Mesodermal cell (in vitro differentiated cells): ENCODE data around the gene PKNOX2.

Experiments used
- H3K27ac ChIP-seq: 2 replicates; pipeline ENCODE4 v1.7.0; 2013; ENCODE audit warnings: mild to moderate bottlenecking, low read depth, low read length, moderate library complexity; ENCODE audit not compliant: severe bottlenecking
- H3K36me3 ChIP-seq: 2 replicates; pipeline ENCODE4 v1.7.1; 2013; ENCODE audit warnings: mild to moderate bottlenecking, low read length, moderate library complexity; ENCODE audit not compliant: control insufficient read depth, insufficient read depth
- H3K4me1 ChIP-seq: one replicate; pipeline ENCODE4 v1.7.1; 2013; ENCODE audit warnings: mild to moderate bottlenecking, low read length; ENCODE audit not compliant: insufficient read depth, control insufficient read depth, poor library complexity, severe bottlenecking
- H3K4me3 ChIP-seq: 2 replicates; pipeline ENCODE4 v1.7.0; 2013; ENCODE audit warnings: low read length, control low read depth, mild to moderate bottlenecking; ENCODE audit not compliant: insufficient read depth, poor library complexity, severe bottlenecking; ENCODE audit errors: extremely low read depth
- H3K9me3 ChIP-seq: 2 replicates; pipeline ENCODE4 v1.7.1; 2013; ENCODE audit warnings: mild to moderate bottlenecking, low read length, moderate library complexity; ENCODE audit not compliant: control insufficient read depth
- WGBS, 2 experiments: methylation state at CpG; one replicate each; pipeline ENCODE4 v1.1.5; 2013; ENCODE audit warnings: missing lambda C conversion rate in 2 of 2; ENCODE audit not compliant: insufficient coverage in 2 of 2; 5-methylcytosine and 5-hydroxymethylcytosine counted together

PKNOX2 gene

DNA sequence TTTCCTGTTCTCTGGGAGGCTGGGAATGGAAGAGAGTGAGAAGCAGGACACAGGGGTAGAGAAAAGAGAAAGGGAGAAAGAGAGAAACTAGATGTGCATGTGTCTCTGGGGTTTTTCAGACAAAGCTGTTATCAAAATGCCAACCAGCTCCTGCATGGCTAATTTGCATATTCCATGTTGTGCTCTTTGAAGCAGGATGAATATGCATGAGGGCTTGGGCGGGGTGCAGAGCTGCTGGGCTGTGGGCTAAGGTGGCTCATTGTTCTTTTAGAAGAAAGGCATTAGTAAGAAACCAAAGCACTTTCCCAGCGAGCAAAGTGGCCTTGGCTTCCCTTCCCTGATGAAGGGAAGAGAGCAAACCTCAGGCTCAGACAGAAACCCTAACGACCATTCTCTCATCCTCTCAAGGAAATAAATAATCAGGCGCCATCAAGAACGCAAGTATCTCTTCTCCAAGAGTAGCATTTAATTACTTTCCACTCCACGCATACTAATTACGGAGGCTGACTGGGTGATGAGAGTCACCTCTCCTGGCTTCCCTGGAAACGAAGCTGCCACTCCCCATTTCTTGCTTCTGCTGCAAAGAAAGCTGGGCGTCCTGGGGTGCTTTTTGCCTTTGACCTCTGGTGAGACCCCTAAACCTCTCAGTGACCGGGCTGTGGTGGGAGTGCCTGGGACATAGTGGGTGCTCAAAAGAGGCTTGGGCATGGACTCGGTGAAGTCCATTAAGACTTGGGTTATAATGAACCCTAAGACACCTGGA, 277.3 kb downstream of the PKNOX2 start:
- Histone ChIP-seq H3K4me1 (peaks cover 17% of the 10 kb centered on the region), H3K9me3 (no peaks in the 10 kb centered on the region), H3K4me3 (no peak overlapping the region), H3K36me3 (no peaks in the 10 kb centered on the region), H3K27ac (no peak overlapping the region)
- WGBS, 2 experiments: 63 to 69% methylated on average over 9 to 11 of the region's 11 CpGs

DNA sequence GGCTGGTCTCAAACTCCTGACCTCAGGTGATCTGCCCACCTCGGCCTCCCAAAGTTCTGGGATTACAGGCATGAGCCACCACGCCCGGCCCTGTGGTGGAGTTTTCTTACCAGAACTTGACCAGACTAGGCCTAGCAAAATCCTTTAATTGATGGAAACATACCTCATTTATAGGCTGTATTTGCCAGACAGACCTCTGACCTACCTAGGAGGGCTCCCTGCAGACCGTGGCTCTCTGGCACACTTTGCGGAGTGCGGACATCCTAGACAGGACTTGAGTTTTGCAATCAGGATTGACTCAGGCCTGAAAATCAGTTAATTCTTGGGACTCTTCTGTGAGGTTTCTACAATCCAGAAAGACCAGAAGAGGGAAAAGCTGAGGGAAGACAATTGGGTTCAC, 278.4 kb downstream of the PKNOX2 start:
- 96% methylated on average over 5 to 6 of the region's 6 CpGs for WGBS, 2 experiments
- H3K4me3 ChIP-seq: no peak overlapping the region
- H3K36me3 ChIP-seq: no peaks in the 10 kb centered on the region
- no peaks in the 10 kb centered on the region for H3K9me3 ChIP-seq
- H3K27ac ChIP-seq: no peak overlapping the region
- peaks cover 21% of the 10 kb centered on the region for H3K4me1 ChIP-seq

DNA sequence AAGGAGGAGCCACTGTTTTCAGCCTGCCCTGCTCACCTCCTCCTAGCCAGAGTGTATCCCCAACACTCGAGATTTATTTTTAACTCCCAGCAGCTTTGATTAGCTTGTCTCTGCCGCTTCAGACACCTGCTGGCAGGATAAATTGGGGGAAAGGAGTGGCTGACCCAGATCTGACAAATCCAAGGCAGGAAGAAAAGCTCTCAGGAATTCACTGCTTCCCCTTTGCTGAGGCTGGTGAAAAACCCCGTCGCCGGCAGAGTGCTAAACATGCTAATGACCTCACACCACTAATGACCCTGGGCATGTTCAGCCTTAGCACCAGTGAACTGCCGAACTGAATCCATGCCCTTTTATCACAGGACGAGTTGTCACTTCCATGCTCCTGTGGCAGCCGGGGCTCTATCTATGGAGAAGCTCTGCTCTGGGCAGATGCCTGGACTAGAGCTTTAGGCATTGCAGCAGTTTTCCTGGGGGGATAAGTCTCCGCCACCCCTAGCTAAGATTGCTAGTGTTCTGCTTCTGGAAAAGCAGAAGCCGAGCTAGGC, 279.3 kb downstream of the PKNOX2 start:
- H3K4me1 ChIP-seq: peaks cover 29% of the 10 kb centered on the region
- peak overlapping the region; percentile 57 for H3K27ac ChIP-seq

DNA sequence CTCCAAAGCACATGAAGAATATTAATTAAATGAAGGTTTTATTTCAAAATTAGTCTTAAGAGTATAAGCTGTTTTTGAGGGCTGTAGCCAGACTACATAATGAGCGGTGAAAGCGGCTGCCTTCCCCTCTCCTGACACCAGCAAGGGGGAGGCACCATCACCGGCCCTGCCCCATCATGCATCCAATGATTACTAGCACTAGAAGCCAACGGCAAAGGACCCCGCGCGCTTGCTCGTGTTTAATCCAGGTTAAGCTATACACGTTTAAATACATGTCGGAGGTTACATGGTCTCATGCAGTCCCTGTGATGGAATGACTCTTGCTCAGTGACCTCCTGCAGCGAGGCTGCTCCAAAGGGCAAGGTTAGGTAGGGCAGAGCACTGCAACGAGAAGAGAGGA, 281.2 kb downstream of the PKNOX2 start:
- no peak overlapping the region for H3K4me3 ChIP-seq
- no peaks in the 10 kb centered on the region for H3K36me3 ChIP-seq
- 95% methylated on average over 11 to 12 of the region's 12 CpGs for WGBS, 2 experiments
- H3K4me1 ChIP-seq: peaks cover 29% of the 10 kb centered on the region
- H3K27ac ChIP-seq: no peak overlapping the region
- no peaks in the 10 kb centered on the region for H3K9me3 ChIP-seq

More for the DNA sequence above, 279.3 kb downstream of the PKNOX2 start:
- no peaks in the 10 kb centered on the region for H3K9me3 ChIP-seq
- no peak overlapping the region for H3K4me3 ChIP-seq
- H3K36me3 ChIP-seq: no peaks in the 10 kb centered on the region
- 21% methylated on average over 8 to 9 of the region's 10 CpGs for WGBS, 2 experiments

DNA sequence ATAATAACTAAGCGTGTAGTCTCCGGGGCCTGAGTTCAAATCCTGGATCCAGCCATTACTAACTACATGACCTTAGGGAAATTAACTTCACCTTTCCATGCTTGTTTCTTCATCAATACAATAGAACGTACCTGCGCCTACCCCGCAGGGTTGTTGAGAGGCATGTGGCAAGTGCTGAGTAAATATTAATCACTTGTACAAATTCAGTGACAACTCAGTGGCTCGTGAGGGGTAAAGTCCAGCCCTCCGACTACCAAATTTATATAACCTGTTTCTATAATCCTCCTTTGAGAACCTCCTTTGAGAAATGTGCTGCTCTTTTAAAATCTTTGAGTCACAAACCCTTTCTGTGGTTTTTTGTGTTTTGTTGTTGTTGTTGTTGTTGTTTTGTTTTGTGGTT, 281.7 kb downstream of the PKNOX2 start:
- Histone ChIP-seq H3K27ac (no peak overlapping the region), H3K4me1 (peaks cover 32% of the 10 kb centered on the region), H3K4me3 (no peak overlapping the region), H3K9me3 (no peaks in the 10 kb centered on the region), H3K36me3 (no peaks in the 10 kb centered on the region)
- 100% methylated on average over 4 of the region's 7 CpGs; no CpG with 5 or more reads in 1 of the 2 experiments for WGBS, 2 experiments

DNA sequence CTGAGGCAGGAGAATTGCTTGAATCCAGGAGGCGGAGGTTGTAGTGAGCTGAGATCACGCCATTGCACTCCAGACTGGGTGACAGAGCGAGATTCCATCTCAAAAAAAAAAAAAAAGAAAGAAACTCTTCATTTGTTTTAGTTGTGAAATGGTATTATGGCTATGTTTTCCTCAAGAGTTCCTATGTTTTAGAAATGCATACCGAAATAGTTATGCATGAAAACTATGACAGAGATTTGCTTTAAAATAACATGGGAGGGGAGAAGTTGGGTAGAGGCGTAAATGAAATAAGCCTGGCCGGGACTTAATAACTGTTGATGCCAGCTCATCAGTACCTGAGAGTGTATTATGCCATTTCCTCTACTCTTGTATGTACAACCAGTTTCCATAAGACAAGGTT, 283.2 kb downstream of the PKNOX2 start:
- 84 to 100% methylated on average over 1 to 2 of the region's 6 CpGs for WGBS, 2 experiments
- no peak overlapping the region for H3K4me3 ChIP-seq
- H3K36me3 ChIP-seq: no peaks in the 10 kb centered on the region
- H3K27ac ChIP-seq: peak overlapping the region; percentile 45
- H3K9me3 ChIP-seq: no peaks in the 10 kb centered on the region
- H3K4me1 ChIP-seq: peaks cover 34% of the 10 kb centered on the region

DNA sequence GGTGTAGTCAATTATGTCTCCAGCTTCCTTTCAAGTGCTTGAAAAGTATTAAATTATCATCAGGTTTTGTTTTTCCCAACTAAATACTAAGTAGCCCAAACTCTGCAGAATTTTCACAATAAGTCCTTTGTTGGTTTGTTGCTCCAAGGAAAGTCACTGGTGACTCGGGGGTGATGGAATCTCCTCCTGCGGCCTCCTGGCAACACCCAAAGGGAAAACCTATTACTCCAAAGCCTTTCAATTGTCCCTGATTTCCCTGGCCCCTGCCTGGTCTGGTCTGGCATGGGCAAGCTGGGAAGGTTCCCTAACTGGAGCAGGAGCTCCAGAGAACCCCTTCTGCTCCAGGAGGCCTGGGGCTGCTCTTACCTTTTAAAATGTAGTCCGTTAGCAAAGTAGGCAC, 283.6 kb downstream of the PKNOX2 start:
- H3K4me1 ChIP-seq: peaks cover 34% of the 10 kb centered on the region
- 71 to 80% methylated on average over 1 to 2 of the region's 3 CpGs for WGBS, 2 experiments
- no peak overlapping the region for H3K4me3 ChIP-seq
- H3K27ac ChIP-seq: peak overlapping the region; percentile 55
- no peaks in the 10 kb centered on the region for H3K9me3 ChIP-seq
- H3K36me3 ChIP-seq: peaks cover under 1% of the 10 kb centered on the region

DNA sequence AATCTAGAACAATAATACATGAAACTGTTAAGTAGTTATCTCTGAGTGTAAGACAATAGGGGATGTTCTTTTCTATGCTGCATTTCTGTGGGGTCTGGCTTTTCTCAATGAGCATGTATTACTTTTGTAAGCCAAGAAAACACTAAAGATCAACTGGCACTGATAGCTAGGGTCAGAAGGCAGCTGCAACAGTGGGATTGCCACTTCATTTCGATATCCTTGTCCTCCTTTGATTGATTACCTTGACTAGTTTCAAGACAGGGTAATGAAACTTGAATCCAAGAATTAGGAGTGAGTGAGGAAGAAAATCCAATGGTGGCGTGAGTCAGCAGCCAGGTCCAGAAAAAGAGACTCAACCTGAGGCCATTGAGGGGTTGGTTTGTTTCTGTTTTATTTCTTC, 285.0 kb downstream of the PKNOX2 start:
- peaks cover 5% of the 10 kb centered on the region for H3K36me3 ChIP-seq
- 62 to 100% methylated on average over 1 to 2 of the region's 2 CpGs for WGBS, 2 experiments
- peaks cover 26% of the 10 kb centered on the region for H3K4me1 ChIP-seq
- peak overlapping the region; percentile 29 for H3K27ac ChIP-seq
- no peaks in the 10 kb centered on the region for H3K9me3 ChIP-seq
- H3K4me3 ChIP-seq: no peak overlapping the region

DNA sequence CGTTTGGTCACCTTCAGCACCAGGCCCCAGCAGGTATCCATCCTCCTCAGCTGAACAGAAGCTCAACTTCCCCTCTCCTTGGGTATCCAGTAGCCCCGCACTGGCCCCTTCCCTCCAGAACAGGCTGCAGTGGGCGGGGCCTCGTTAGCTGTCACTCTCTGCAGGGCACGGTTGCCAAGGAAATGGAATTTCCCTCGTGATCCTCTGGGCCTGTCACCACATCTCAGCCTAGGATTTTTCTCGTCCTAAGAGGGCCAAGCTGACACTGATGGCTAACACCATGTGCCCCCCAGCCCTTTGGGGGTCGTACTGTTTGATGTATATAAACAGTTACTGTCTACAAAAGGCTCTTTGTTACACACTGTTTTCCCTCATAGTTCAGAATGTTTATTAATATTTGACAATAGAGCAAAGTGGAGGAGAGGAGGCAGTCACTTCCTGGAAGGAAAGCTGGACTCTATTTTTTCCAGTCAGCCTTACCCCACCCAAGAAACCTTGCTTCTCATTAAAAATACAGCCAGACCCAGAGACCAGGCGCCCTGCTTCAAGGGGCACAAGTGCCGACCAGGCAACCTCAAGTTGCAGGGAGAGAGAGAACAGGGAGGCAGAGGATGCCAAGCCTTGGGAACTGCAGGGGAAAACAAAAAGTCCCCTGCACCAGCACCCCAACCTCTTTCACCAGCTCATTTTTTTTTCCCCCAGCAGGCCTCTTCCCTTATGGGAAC, 287.0 kb downstream of the PKNOX2 start:
- H3K9me3 ChIP-seq: no peaks in the 10 kb centered on the region
- H3K27ac ChIP-seq: peak overlapping the region; percentile 80
- 16 to 26% methylated on average over 3 to 5 of the region's 10 CpGs for WGBS, 2 experiments
- H3K4me1 ChIP-seq: peaks cover 26% of the 10 kb centered on the region
- H3K4me3 ChIP-seq: no peak overlapping the region
- H3K36me3 ChIP-seq: peaks cover 5% of the 10 kb centered on the region

DNA sequence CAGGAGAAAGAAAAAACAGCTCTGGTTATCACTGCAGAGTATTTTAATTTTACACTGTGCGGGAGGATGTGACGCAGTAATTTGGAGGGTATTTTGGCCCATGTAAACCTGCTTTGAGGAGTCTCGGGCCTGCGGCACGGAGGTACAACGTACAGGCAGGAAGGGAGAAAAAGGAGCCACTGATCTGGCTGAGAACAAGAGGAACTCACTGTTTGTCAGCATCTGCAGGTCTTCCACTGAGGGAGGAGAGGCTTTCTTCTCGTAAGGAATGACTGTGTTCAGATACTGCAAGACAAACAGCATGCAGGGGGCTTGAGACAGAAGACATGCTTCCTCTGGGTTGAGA, 287.5 kb downstream of the PKNOX2 start:
- no peaks in the 10 kb centered on the region for H3K9me3 ChIP-seq
- peaks cover 5% of the 10 kb centered on the region for H3K36me3 ChIP-seq
- H3K4me1 ChIP-seq: peaks cover 26% of the 10 kb centered on the region
- peak overlapping the region; percentile 80 for H3K27ac ChIP-seq
- no peak overlapping the region for H3K4me3 ChIP-seq
- WGBS, 2 experiments: 91 to 93% methylated on average over 7 of the region's 7 CpGs

DNA sequence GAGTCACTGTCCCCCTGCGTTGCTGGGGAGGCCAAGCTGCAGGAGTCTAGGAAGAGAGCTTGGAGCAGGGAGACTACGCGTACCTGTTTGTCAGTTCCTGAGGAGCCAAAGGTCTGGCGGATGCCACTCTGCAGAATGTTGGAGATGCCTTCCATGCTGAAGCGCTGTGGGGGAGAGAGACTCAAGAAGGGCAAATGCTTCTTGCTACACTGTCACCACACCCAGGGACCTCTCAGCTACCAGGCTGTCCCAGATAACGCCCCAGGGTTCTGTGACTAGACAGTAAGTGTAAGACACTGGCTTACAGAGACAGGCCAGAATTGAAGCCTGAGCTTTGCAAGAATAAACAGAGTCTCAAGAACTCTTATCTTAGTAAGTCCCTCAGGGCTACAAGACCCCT, 289.5 kb downstream of the PKNOX2 start:
- Histone ChIP-seq H3K4me1 (peaks cover 24% of the 10 kb centered on the region), H3K36me3 (peaks cover 5% of the 10 kb centered on the region), H3K9me3 (no peaks in the 10 kb centered on the region), H3K4me3 (no peak overlapping the region), H3K27ac (no peak overlapping the region)
- 90 to 94% methylated on average over 5 to 6 of the region's 6 CpGs for WGBS, 2 experiments
